SK-N-SH (cell line): Measurements from ENCODE around the gene DENND5A. TPM values are rescaled to one million over a fixed set of nuclear protein-coding genes. Genes with fewer than 3 reads are reported as not detected.

Experiments used
- CTCF ChIA-PET: fragments of 300-600, 350-600 bp; formaldehyde crosslinking; extraction: SDS; loops from one replicate; lab custom pipeline; 2021; lab: Yijun Ruan, JAX
- POLR2A ChIA-PET: fragments of 350-600 bp; sonication (Branson Sonifier 250); formaldehyde crosslinking; extraction: SDS; loops from one replicate; lab custom pipeline; 2020; ENCODE audit warnings: antibody characterized with exemption, inconsistent platforms; lab: Yijun Ruan, JAX
- DNase-seq: peaks from one replicate; pipeline ENCODE4 v3.0.0; 2012
- H2AFZ ChIP-seq: fragments of 200-600 bp; sonication (generic); 2 replicates; pipeline ENCODE4 v1.8.1; 2016; ENCODE audit warnings: antibody characterized with exemption, mild to moderate bottlenecking, low read depth
- H3F3A ChIP-seq: fragments of 200-600 bp; sonication (generic); replicated peaks from 2 replicates; pipeline ENCODE3; 2016; ENCODE audit warnings: antibody characterized with exemption, mild to moderate bottlenecking; ENCODE audit not compliant: insufficient read depth
- H3K27ac ChIP-seq, 2 experiments: fragments of 200-500 bp in 1 of 2; fragments of 200-600 bp in 1 of 2; sonication (Bioruptor generic) in 1 of 2; sonication (generic), shearing (Covaris generic) in 1 of 2; 2 replicates each; pipeline versions ENCODE4 v1.5.1 to v1.6.1; 2014 to 2016; ENCODE audit warnings: low read depth in 2 of 2, inconsistent platforms in 1 of 2, low read length in 1 of 2, mild to moderate bottlenecking in 1 of 2, mixed read lengths in 1 of 2
- H3K27me3 ChIP-seq: fragments of 200-600 bp; sonication (generic), shearing (Covaris generic); 2 replicates; pipeline ENCODE4 v1.6.1; 2016; ENCODE audit warnings: mixed run types; ENCODE audit not compliant: insufficient read depth
- H3K36me3 ChIP-seq, 2 experiments: fragments of 200-500 bp in 1 of 2; fragments of 200-600 bp in 1 of 2; sonication (Bioruptor generic) in 1 of 2; sonication (generic) in 1 of 2; replicated peaks in 1 of 2; 2 replicates each; pipeline versions ENCODE3 to v1.5.1; 2014 to 2016; ENCODE audit warnings: low read length in 1 of 2, mild to moderate bottlenecking in 1 of 2; ENCODE audit not compliant: insufficient read depth in 2 of 2, control insufficient read depth in 1 of 2
- H3K4me1 ChIP-seq, 2 experiments: fragments of 200-500 bp in 1 of 2; fragments of 200-600 bp in 1 of 2; sonication (Bioruptor generic) in 1 of 2; sonication (generic), shearing (Covaris generic) in 1 of 2; 2 replicates each; pipeline versions ENCODE4 v1.5.1 to v1.6.1; 2014 to 2016; ENCODE audit warnings: low read depth in 1 of 2, low read length in 1 of 2, mixed run types in 1 of 2; ENCODE audit not compliant: insufficient read depth in 2 of 2, control insufficient read depth in 1 of 2
- H3K4me2 ChIP-seq: fragments of 200-600 bp; sonication (generic), shearing (Covaris generic); 2 replicates; pipeline ENCODE4 v1.6.1; 2017; ENCODE audit warnings: mixed run types
- H3K4me3 ChIP-seq, 2 experiments: fragments of 200-500 bp in 1 of 2; fragments of 200-600 bp in 1 of 2; sonication (Bioruptor generic) in 1 of 2; sonication (generic), shearing (Covaris generic) in 1 of 2; 2 replicates each; pipeline versions ENCODE4 v1.5.1 to v1.8.1; 2014 to 2016; ENCODE audit warnings: low read depth in 2 of 2, inconsistent platforms in 1 of 2, low read length in 1 of 2, mild to moderate bottlenecking in 1 of 2, mixed read lengths in 1 of 2, moderate library complexity in 1 of 2
- H3K79me2 ChIP-seq: fragments of 200-600 bp; sonication (generic); 2 replicates; pipeline ENCODE4 v1.8.1; 2017; ENCODE audit warnings: mild to moderate bottlenecking; ENCODE audit not compliant: insufficient read depth
- H3K9ac ChIP-seq: fragments of 200-600 bp; sonication (generic); 2 replicates; pipeline ENCODE4 v1.6.1; 2017; ENCODE audit warnings: mixed run types
- H3K9me2 ChIP-seq: fragments of 200-600 bp; sonication (generic); 2 replicates; pipeline ENCODE4 v1.6.1; 2017; ENCODE audit warnings: mixed run types
- H3K9me3 ChIP-seq: fragments of 200-600 bp; sonication (generic); 2 replicates; pipeline ENCODE4 v1.6.1; 2017; ENCODE audit warnings: mixed run types, mild to moderate bottlenecking, moderate library complexity
- H4K20me1 ChIP-seq: fragments of 200-600 bp; sonication (generic); 2 replicates; pipeline ENCODE4 v1.6.1; 2017; ENCODE audit warnings: mild to moderate bottlenecking, mixed run types; ENCODE audit not compliant: insufficient read depth
- CHD2 ChIP-seq: fragments of 150-350 bp; IDR thresholded peaks from 2 replicates; pipeline ENCODE4 v1.6.1; 2018; ENCODE audit warnings: low read length; ENCODE audit not compliant: partially characterized antibody
- EZH2phosphoT487 ChIP-seq: fragments of 200-600 bp; sonication (generic); IDR thresholded peaks from 2 replicates; pipeline ENCODE4 v1.6.1; 2017; ENCODE audit warnings: low read depth, mixed run types, mild to moderate bottlenecking, antibody characterized with exemption, moderate library complexity, borderline replicate concordance
- MXI1 ChIP-seq: IDR thresholded peaks from 2 replicates; pipeline ENCODE4 v1.6.1; 2012; ENCODE audit warnings: mild to moderate bottlenecking, low read depth, low read length, improper control_type of control experiment
- NRF1 ChIP-seq: IDR thresholded peaks from 2 replicates; pipeline ENCODE4 v1.6.1; 2012; ENCODE audit warnings: low read depth, mild to moderate bottlenecking, low read length
- RAD21 ChIP-seq: IDR thresholded peaks from 2 replicates; pipeline ENCODE4 v1.6.1; 2012; ENCODE audit warnings: mild to moderate bottlenecking, low read length
- RFX5 ChIP-seq: IDR thresholded peaks from 2 replicates; pipeline ENCODE4 v1.6.1; 2012; ENCODE audit warnings: mild to moderate bottlenecking, improper control_type of control experiment, low read length
- SIN3A ChIP-seq: IDR thresholded peaks from 2 replicates; pipeline ENCODE4 v1.6.1; 2012; ENCODE audit warnings: low read depth, mild to moderate bottlenecking, low read length, moderate library complexity, borderline replicate concordance
- WGBS: methylation state at CpG from one replicate; pipeline ENCODE4 v1.1.6; 2017; ENCODE audit warnings: low lambda C conversion rate; 5-methylcytosine and 5-hydroxymethylcytosine counted together
- polyA plus RNA-seq, 3 experiments: library from polyadenylated mRNA; depleted of rRNA; stranded (reverse); fragments of >200 nt; gene quantifications; 2 replicates each; pipeline ENCODE4 v1.2.3, GENCODE V29; 2012
- TF ChIP-seq, protein P1 (sequence below): IDR thresholded peaks from 2 replicates; pipeline ENCODE4; 2012
- TF ChIP-seq, protein P2 (sequence below): fragments of 150-350 bp; IDR thresholded peaks from 2 replicates; pipeline ENCODE4 v1.6.1; 2016; ENCODE audit warnings: mild to moderate bottlenecking, low read depth, low read length
- TF ChIP-seq, protein P3 (sequence below): IDR thresholded peaks from 2 replicates; pipeline ENCODE4 v1.6.1; 2012; ENCODE audit warnings: mild to moderate bottlenecking, low read depth, low read length, moderate library complexity

DENND5A gene
- polyA plus RNA-seq, 1 of the 3 experiments (the other 2 are of a cell fraction), result 110 TPM

DNA sequence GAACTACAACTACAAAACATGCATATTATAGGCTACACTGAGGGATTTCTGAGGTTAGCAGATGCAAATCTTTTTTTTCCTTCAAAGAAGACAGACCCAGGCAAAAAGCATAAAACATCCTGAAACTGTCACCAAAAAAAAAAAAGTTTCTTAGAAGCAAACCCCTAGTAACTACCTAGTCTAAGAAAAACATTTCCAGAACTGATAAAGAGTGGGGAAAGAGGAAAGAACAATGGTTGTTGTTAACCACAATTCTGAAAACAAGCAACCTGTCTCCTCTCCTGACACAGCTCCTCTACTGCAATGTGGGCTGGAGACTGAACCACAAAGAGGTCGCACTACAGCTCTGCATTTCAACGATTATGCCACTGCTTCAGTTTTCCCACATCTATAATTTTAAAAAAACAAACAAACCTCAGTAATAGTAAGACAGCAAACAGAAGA lies 15.0 kb downstream of the DENND5A start (continued):
- TF ChIP-seq, protein P1, sequence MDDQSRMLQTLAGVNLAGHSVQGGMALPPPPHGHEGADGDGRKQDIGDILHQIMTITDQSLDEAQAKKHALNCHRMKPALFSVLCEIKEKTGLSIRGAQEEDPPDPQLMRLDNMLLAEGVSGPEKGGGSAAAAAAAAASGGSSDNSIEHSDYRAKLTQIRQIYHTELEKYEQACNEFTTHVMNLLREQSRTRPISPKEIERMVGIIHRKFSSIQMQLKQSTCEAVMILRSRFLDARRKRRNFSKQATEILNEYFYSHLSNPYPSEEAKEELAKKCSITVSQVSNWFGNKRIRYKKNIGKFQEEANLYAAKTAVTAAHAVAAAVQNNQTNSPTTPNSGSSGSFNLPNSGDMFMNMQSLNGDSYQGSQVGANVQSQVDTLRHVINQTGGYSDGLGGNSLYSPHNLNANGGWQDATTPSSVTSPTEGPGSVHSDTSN, result no peak
- TF ChIP-seq, protein P2, sequence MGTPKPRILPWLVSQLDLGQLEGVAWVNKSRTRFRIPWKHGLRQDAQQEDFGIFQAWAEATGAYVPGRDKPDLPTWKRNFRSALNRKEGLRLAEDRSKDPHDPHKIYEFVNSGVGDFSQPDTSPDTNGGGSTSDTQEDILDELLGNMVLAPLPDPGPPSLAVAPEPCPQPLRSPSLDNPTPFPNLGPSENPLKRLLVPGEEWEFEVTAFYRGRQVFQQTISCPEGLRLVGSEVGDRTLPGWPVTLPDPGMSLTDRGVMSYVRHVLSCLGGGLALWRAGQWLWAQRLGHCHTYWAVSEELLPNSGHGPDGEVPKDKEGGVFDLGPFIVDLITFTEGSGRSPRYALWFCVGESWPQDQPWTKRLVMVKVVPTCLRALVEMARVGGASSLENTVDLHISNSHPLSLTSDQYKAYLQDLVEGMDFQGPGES, result no peak
- TF ChIP-seq MXI1 (no peak), CHD2 (no peak), RAD21 (no peak), RFX5 (no peak), EZH2phosphoT487 (no peak), SIN3A (no peak)

DNA sequence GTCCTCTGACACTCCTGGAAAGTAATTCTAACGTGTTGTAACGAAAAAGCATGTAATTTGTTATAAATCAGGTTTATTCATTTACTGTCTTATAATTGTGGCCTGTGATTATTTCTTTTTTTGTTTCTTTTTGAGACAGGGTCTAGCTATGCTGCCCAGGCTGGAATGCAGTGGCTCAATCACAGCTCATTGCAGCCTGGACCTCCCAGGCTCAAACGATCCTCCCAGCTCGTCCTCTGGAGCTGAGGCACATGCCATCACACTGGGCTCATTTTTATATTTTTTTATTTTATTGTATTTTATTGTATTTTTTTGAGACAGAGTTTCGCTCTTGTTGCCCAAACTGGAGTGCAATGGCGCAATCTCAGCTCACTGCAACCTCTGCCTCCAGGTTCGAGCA lies 15.9 kb downstream of the DENND5A start:
- Histone ChIP-seq H3K9me2 (no peaks in the 10 kb centered on the region), H3K36me3 (no peaks in the 10 kb centered on the region), H3K9me3 (no peaks in the 10 kb centered on the region), H3K9ac (no peak overlapping the region), H3K79me2 (peaks cover 100% of the 10 kb centered on the region), H3K27ac (no peak overlapping the region), H3K27me3 (no peaks in the 10 kb centered on the region), H3K4me1 (no peaks in the 10 kb centered on the region; a peak in 1 of 4 replicates), H4K20me1 (peaks cover 82% of the 10 kb centered on the region), H3K4me3 (no peak overlapping the region), H3K4me2 (no peak overlapping the region), H3F3A (peaks cover 20% of the 10 kb centered on the region), H2AFZ (no peak overlapping the region)
- WGBS, result 91% methylated on average over 7 of the region's 7 CpGs
- DNase-seq, result no peak
- CTCF ChIA-PET, result interaction anchor here (0.8 to 1.1 kb wide), 2 partner anchors 11 to 19 kb away, joined by 3 to 4 read pairs; no protein-coding TSS in a partner anchor
- POLR2A ChIA-PET, result no interaction called here
- TF ChIP-seq RFX5 (no peak), NRF1 (no peak)
- TF ChIP-seq, protein P3, sequence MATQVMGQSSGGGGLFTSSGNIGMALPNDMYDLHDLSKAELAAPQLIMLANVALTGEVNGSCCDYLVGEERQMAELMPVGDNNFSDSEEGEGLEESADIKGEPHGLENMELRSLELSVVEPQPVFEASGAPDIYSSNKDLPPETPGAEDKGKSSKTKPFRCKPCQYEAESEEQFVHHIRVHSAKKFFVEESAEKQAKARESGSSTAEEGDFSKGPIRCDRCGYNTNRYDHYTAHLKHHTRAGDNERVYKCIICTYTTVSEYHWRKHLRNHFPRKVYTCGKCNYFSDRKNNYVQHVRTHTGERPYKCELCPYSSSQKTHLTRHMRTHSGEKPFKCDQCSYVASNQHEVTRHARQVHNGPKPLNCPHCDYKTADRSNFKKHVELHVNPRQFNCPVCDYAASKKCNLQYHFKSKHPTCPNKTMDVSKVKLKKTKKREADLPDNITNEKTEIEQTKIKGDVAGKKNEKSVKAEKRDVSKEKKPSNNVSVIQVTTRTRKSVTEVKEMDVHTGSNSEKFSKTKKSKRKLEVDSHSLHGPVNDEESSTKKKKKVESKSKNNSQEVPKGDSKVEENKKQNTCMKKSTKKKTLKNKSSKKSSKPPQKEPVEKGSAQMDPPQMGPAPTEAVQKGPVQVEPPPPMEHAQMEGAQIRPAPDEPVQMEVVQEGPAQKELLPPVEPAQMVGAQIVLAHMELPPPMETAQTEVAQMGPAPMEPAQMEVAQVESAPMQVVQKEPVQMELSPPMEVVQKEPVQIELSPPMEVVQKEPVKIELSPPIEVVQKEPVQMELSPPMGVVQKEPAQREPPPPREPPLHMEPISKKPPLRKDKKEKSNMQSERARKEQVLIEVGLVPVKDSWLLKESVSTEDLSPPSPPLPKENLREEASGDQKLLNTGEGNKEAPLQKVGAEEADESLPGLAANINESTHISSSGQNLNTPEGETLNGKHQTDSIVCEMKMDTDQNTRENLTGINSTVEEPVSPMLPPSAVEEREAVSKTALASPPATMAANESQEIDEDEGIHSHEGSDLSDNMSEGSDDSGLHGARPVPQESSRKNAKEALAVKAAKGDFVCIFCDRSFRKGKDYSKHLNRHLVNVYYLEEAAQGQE, result no peak
